Endothelial cell (in vitro differentiated cells): ENCODE data around the gene RHBDF2. TPM values are rescaled to one million over a fixed set of nuclear protein-coding genes. Genes with fewer than 3 reads are reported as not detected.

ENCODE experiments used
- DNase-seq: peaks from one replicate; pipeline ENCODE4 v3.0.0; 2021; ENCODE audit warnings: low spot score
- H3K27ac Mint-ChIP-seq: one replicate; pipeline ENCODE4 v1.8.0; 2021; ENCODE audit warnings: mixed read lengths, inconsistent platforms; ENCODE audit not compliant: unreplicated experiment
- H3K27me3 Mint-ChIP-seq: one replicate; pipeline ENCODE4 v1.8.0; 2021; ENCODE audit warnings: mild to moderate bottlenecking, moderate library complexity, mixed read lengths, inconsistent platforms; ENCODE audit not compliant: unreplicated experiment
- H3K36me3 Mint-ChIP-seq: one replicate; pipeline ENCODE4 v1.8.0; 2021; ENCODE audit warnings: mild to moderate bottlenecking, low read depth, mixed read lengths, inconsistent platforms; ENCODE audit not compliant: unreplicated experiment
- H3K4me1 Mint-ChIP-seq: one replicate; pipeline ENCODE4 v1.8.0; 2021; ENCODE audit warnings: mild to moderate bottlenecking, mixed read lengths, inconsistent platforms; ENCODE audit not compliant: unreplicated experiment
- H3K4me3 Mint-ChIP-seq: one replicate; pipeline ENCODE4 v1.8.0; 2021; ENCODE audit warnings: mild to moderate bottlenecking, mixed read lengths, inconsistent platforms; ENCODE audit not compliant: unreplicated experiment
- H3K9me3 Mint-ChIP-seq: one replicate; pipeline ENCODE4 v1.8.0; 2021; ENCODE audit warnings: mixed read lengths, inconsistent platforms; ENCODE audit not compliant: unreplicated experiment
- CTCF ChIP-seq: fragments of 200-600 bp; sonication (generic); IDR thresholded peaks from one replicate; pipeline ENCODE4 v1.5.0; 2021; ENCODE audit warnings: antibody characterized with exemption; ENCODE audit not compliant: unreplicated experiment
- total RNA-seq: library from RNA; stranded (reverse); fragmentation: NEBNext Ultra II Directional; extraction: Animal tissue kit (Norgen Biotek cat#: 25700); gene quantifications from one replicate; pipeline ENCODE4 v1.2.1, GENCODE V29; 2021; ENCODE audit not compliant: unreplicated experiment

The RHBDF2 gene
- total RNA-seq, 1 donor from 2014 or later = 39.3 TPM

DNA sequence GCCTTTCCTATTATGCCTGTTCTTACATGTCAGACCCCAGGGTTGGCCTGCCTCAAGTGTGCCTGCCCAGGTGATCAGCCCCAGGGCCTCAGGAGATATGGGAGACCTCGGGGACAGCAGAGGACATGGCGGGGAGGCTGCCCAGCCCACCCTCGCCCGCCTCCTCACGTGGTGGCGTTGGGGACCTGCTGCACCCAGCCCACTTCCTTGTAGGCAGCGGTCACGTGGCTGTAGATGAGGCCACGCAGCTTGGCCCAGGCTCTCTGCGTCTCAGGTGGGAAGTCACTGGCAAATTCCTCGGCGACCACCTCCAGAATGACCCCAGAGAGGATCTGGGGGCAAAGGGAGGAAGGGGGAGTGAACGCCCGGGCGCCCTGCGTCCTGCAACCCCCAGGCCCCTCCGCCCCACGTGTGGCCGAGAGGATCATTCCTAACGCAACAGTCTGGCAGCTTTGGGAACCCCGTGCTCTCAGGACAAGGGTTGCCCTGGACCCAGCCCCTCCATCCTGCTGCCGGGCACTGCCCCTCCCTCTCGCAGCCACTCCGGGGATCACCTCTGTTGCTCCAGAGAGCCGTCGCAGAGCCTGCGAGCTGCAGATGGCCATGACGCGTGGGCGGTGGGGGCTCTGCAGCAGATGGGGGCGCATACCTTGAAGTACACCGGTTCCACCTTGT lies 29.7 kb upstream of the RHBDF2 start:
- Mint-ChIP-seq H3K36me3 (no peaks in the 10 kb centered on the region), H3K27me3 (peaks cover 9% of the 10 kb centered on the region), H3K9me3 (no peaks in the 10 kb centered on the region), H3K4me1 (peaks cover 11% of the 10 kb centered on the region), H3K4me3 (no peak overlapping the region), H3K27ac (no peak overlapping the region)
- TF ChIP-seq CTCF = no peak
- DNase-seq = no peak

DNA sequence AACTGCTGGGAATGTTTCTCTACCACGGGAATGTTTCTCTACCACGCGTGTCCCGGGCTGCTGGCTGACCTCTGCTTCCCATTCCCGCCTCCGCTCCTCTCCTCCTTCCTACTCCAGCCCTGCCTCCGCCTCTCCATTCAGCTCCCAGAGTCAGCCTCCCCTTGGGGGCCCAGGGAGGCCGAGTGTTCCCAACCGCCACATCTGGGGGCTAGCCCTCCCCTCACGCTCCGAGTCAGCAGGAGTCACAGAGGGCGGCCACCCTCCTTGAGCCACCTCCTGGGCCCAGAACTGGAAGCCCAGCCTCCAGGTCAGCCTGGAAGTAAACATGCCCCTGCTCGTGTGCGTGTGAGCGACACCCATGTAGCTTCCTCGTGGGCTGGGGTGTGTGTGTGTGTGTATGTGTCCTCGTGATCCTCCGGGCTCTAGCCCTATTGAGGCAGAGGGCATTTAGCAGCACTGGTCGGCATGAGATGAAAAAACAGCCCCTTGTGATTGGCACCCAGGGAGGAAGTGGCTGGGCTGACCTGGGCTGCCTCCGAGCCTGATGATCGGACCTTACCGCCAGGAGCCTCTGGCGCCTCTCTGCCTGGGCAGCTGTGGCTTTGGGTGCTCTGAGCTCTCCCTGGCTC lies 29.0 kb upstream of the RHBDF2 start:
- H3K4me1 Mint-ChIP-seq = peaks cover 11% of the 10 kb centered on the region
- no peaks in the 10 kb centered on the region for H3K9me3 Mint-ChIP-seq
- peaks cover 8% of the 10 kb centered on the region for H3K27me3 Mint-ChIP-seq
- TF ChIP-seq CTCF = no peak
- H3K27ac Mint-ChIP-seq = no peak overlapping the region
- no peaks in the 10 kb centered on the region for H3K36me3 Mint-ChIP-seq
- no peak for DNase-seq
- no peak overlapping the region for H3K4me3 Mint-ChIP-seq

DNA sequence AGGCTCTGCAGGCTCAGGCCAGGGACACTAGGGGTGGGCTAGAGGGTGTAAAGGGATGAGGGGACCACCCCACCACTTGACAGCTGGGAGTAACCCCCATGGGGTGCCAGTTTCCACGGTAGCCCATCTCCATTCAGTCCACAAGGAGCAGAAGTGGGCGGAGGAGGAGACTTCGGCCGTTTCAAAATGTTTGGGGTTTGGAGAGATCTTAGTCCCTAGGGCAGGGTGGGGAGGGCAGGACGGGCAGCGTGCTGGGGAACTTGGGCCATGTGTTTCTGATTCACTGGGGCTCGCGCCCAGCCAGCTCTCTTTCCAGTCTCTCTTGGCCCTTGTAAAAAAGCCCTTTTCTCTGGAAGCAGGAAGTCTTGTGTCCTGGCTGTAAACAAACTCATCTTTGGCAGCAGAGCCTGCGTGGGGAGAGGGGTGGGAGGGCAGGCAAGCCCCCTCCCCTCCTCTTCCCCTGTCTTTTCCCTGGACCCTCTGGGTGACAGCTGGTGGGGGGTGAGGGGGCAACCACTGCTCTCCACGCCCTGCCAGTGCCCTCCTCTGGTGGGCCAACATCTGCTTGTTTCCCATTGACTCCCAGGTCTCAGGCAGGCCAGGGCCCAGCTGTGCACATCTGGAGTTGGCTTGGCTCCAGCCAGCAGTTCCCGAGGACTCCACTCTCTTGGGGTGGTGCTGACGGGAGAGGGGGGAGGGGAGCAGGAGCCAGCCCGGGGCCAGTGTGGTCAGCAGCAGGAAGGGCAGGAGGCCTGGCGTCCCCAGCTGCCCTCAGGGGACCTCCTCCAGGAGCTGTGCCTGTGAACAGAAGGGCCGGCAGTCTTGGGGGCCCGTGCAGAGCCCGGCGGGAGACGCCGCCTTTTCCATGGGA lies 28.2 kb upstream of the RHBDF2 start:
- H3K4me3 Mint-ChIP-seq = no peak overlapping the region
- no peak for TF ChIP-seq CTCF
- H3K27ac Mint-ChIP-seq = no peak overlapping the region
- H3K4me1 Mint-ChIP-seq = peaks cover 11% of the 10 kb centered on the region
- H3K9me3 Mint-ChIP-seq = no peaks in the 10 kb centered on the region
- H3K36me3 Mint-ChIP-seq = no peaks in the 10 kb centered on the region
- peak; percentile 44 for DNase-seq
- peaks cover 8% of the 10 kb centered on the region for H3K27me3 Mint-ChIP-seq

DNA sequence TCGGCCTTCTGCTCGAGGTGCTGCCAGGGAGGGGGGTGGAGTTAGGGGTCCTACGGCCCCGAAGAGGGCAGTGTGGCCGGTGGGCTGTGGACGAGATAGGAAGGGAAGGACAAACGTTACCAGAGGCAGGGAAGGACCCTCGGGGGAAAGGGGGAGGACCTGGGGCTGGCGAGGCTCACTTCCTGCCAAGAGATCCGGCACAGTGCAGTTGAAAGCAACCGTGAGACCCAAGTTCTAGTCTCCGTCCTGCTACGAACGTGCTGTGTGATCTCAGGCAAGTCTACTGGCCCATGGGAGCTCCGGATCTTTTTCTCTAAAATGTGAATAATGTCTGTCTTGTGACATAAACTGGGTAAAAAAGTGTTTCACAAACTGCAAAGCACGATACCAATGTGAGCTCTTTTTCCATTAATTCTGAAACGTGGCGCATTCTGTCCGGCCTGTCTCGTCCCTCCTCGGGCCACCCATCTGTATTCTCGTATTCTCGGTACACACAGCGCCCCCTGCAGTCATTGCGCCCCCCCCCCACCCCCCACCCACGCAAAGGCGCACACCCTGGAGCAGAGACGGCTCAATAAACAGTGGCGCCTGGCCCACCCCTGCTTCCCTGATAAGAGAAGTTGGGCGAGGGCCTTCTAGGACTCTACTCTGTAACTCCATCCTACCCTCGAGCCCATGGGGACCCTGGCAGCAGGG lies 27.5 kb upstream of the RHBDF2 start:
- no peaks in the 10 kb centered on the region for H3K9me3 Mint-ChIP-seq
- H3K27me3 Mint-ChIP-seq = peaks cover 8% of the 10 kb centered on the region
- no peak for TF ChIP-seq CTCF
- no peak for DNase-seq
- no peak overlapping the region for H3K27ac Mint-ChIP-seq
- no peaks in the 10 kb centered on the region for H3K36me3 Mint-ChIP-seq
- no peak overlapping the region for H3K4me3 Mint-ChIP-seq
- peaks cover 11% of the 10 kb centered on the region for H3K4me1 Mint-ChIP-seq
